ENCODE measurements around the gene CIDEA.

- TF ChIP-seq CTCF (IDR thresholded peaks at IDR 0.05) (no peak), ZNF263 (CRISPR knock-in tag; IDR thresholded peaks at IDR 0.05; ENCODE audit: low read depth) (no peak), MAX (CRISPR knock-in tag; IDR thresholded peaks at IDR 0.05) (no peak), ZNF671 (CRISPR knock-in tag; IDR thresholded peaks at IDR 0.05) (no peak), ZNF121 (CRISPR knock-in tag; IDR thresholded peaks at IDR 0.05) (no peak), STAT6 (CRISPR knock-in tag; conservative IDR thresholded peaks at IDR 0.05; ENCODE audit: low read depth) (no peak), ARID4B (CRISPR knock-in tag; IDR thresholded peaks at IDR 0.05; ENCODE audit: borderline replicate concordance) (no peak), IRF2 (CRISPR knock-in tag; IDR thresholded peaks at IDR 0.05; ENCODE audit: borderline replicate concordance, low read depth) (no peak), MLX (CRISPR knock-in tag; IDR thresholded peaks at IDR 0.05) (no peak)
Measured at GRCh38 chr18:12242658-12243260, 11.4 kb upstream of the CIDEA start.
